HCT116 (cell line): ENCODE results near the gene NAP1L1. TPM values are rescaled to one million over a fixed set of nuclear protein-coding genes. Genes with fewer than 3 reads are reported as not detected.

Source experiments
- ATAC-seq: fragments of 200-7000 bp; cut with Tn5 transposase; 2 replicates; pipeline ENCODE4 v1.9.1; 2020; ENCODE audit warnings: mild to moderate bottlenecking, moderate library complexity
- BruUV-seq: library from RNA; stranded (reverse); fragments of 400-500 nt; replicated peaks from 2 replicates; lab custom pipeline; 2021; lab: Mats Ljungman, UMichigan
- CTCF ChIA-PET: fragments of 300-600 bp; sonication (Branson Sonifier 250); formaldehyde crosslinking; loops from one replicate; lab custom pipeline; 2021; ENCODE audit warnings: antibody characterized with exemption; lab: Charles Lee
- POLR2A ChIA-PET: fragments of 300-600, 350-600 bp; sonication (Branson Sonifier 250); formaldehyde crosslinking; loops from one replicate; lab custom pipeline; 2021; ENCODE audit warnings: antibody characterized with exemption; lab: Charles Lee
- RAD21 ChIA-PET, 2 experiments: fragments of 300-600 bp; sonication (Branson Sonifier 250); formaldehyde crosslinking; loops; one replicate each; lab custom pipeline; 2023; ENCODE audit warnings: low total read pairs in 2 of 2; ENCODE audit not compliant: uncharacterized antibody in 2 of 2, unreplicated experiment in 2 of 2, low non-redundant PET in 1 of 2; lab: Charles Lee
- DNase-seq: peaks from one replicate; pipeline ENCODE4 v3.0.0-alpha.2; 2010; ENCODE audit warnings: low read depth, low spot score
- H2AFZ ChIP-seq: fragments of 200-600 bp; shearing (Covaris generic), sonication (generic); 2 replicates; pipeline ENCODE4 v1.6.1; 2017; ENCODE audit warnings: low read depth, mixed run types, mixed read lengths, antibody characterized with exemption, low read length; ENCODE audit not compliant: poor library complexity, severe bottlenecking
- H3K27ac ChIP-seq: 2 replicates; pipeline ENCODE4 v1.5.1; 2012; ENCODE audit warnings: low read depth, low read length
- H3K27me3 ChIP-seq: fragments of 200-600 bp; sonication (generic); 2 replicates; pipeline ENCODE4 v1.6.1; 2016; ENCODE audit warnings: mixed run types, low read length, mixed read lengths; ENCODE audit not compliant: insufficient read depth
- H3K36me3 ChIP-seq, 2 experiments: fragments of 200-500 bp in 1 of 2; fragments of 200-600 bp in 1 of 2; sonication (Bioruptor generic) in 1 of 2; sonication (generic) in 1 of 2; 2 replicates each; pipeline versions ENCODE4 v1.5.1 to v1.6.1; 2014 to 2016; ENCODE audit warnings: low read length in 2 of 2, inconsistent platforms in 1 of 2, mixed read lengths in 1 of 2, mixed run types in 1 of 2; ENCODE audit not compliant: insufficient read depth in 2 of 2, control insufficient read depth in 1 of 2
- H3K4me1 ChIP-seq, 2 experiments: fragments of 200-600 bp in 1 of 2; sonication (generic) in 1 of 2; 2 replicates each; pipeline versions ENCODE4 v1.5.1 to v1.6.1; 2012 to 2017; ENCODE audit warnings: low read length in 2 of 2, inconsistent platforms in 1 of 2, mild to moderate bottlenecking in 1 of 2, mixed read lengths in 1 of 2, mixed run types in 1 of 2, moderate library complexity in 1 of 2; ENCODE audit not compliant: insufficient read depth in 2 of 2, control insufficient read depth in 1 of 2
- H3K4me2 ChIP-seq: fragments of 200-600 bp; sonication (generic); 2 replicates; pipeline ENCODE4 v1.6.1; 2017; ENCODE audit warnings: mixed run types, low read length, mixed read lengths
- H3K4me3 ChIP-seq, 2 experiments: fragments of 200-600 bp in 1 of 2; sonication (generic) in 1 of 2; replicated peaks in 1 of 2; 2 replicates each; pipeline ENCODE4 v1.5.1; 2011 to 2016; ENCODE audit warnings: low read length in 2 of 2, control low read depth in 1 of 2, low read depth in 1 of 2, mild to moderate bottlenecking in 1 of 2, mixed read lengths in 1 of 2, mixed run types in 1 of 2
- H3K79me2 ChIP-seq: fragments of 200-600 bp; sonication (generic); 2 replicates; pipeline ENCODE4 v1.6.1; 2017; ENCODE audit warnings: mild to moderate bottlenecking, mixed run types, low read length, moderate library complexity, mixed read lengths; ENCODE audit not compliant: insufficient read depth
- H3K9ac ChIP-seq: fragments of 200-600 bp; sonication (generic); 2 replicates; pipeline ENCODE4 v1.6.1; 2016; ENCODE audit warnings: low read length, mixed read lengths
- H3K9me2 ChIP-seq: fragments of 200-600 bp; sonication (generic), shearing (Covaris generic); 2 replicates; pipeline ENCODE4 v1.6.1; 2017; ENCODE audit warnings: mixed run types, mild to moderate bottlenecking, moderate library complexity; ENCODE audit not compliant: insufficient read depth
- H3K9me3 ChIP-seq, 2 experiments: fragments of 200-500 bp in 1 of 2; fragments of 200-600 bp in 1 of 2; sonication (Bioruptor generic) in 1 of 2; sonication (generic) in 1 of 2; 2 replicates each; pipeline ENCODE4 v1.6.1; 2014 to 2017; ENCODE audit warnings: low read length in 2 of 2, mixed read lengths in 2 of 2, inconsistent platforms in 1 of 2, low read depth in 1 of 2, mild to moderate bottlenecking in 1 of 2, mixed run types in 1 of 2, moderate library complexity in 1 of 2; ENCODE audit not compliant: control insufficient read depth in 1 of 2, insufficient read depth in 1 of 2
- H4K20me1 ChIP-seq: fragments of 200-600 bp; sonication (generic), shearing (Covaris generic); 2 replicates; pipeline ENCODE4 v1.6.1; 2017; ENCODE audit warnings: mixed run types, mild to moderate bottlenecking, moderate library complexity; ENCODE audit not compliant: insufficient read depth
- ATF3 ChIP-seq: IDR thresholded peaks from 2 replicates; pipeline ENCODE4 v1.6.1; 2012
- CBX3 ChIP-seq: IDR thresholded peaks from 2 replicates; pipeline ENCODE4 v1.6.1; 2012; ENCODE audit warnings: low read depth
- CEBPB ChIP-seq: IDR thresholded peaks from 2 replicates; pipeline ENCODE4 v1.6.1; 2012; ENCODE audit warnings: low read depth
- CTCF ChIP-seq, 3 experiments: fragments of 200-600 bp in 1 of 3; sonication (generic) in 1 of 3; IDR thresholded peaks in 2 of 3; conservative IDR thresholded peaks in 1 of 3; 2 replicates each; pipeline ENCODE4 v1.5.1; 2012 to 2017; ENCODE audit warnings: low read depth in 2 of 3, low read length in 2 of 3, antibody characterized with exemption in 1 of 3, borderline replicate concordance in 1 of 3, control low read depth in 1 of 3, mild to moderate bottlenecking in 1 of 3, mixed read lengths in 1 of 3, mixed run types in 1 of 3, moderate library complexity in 1 of 3; ENCODE audit not compliant: insufficient read depth in 1 of 3
- EGR1 ChIP-seq: IDR thresholded peaks from 2 replicates; pipeline ENCODE4 v1.6.1; 2012; ENCODE audit warnings: low read depth
- ELF1 ChIP-seq: IDR thresholded peaks from 2 replicates; pipeline ENCODE4 v1.6.1; 2012; ENCODE audit warnings: low read depth, borderline replicate concordance
- EZH2 ChIP-seq: fragments of 200-600 bp; sonication (generic); IDR thresholded peaks from 2 replicates; pipeline ENCODE4 v1.6.1; 2017; ENCODE audit warnings: antibody characterized with exemption, mixed run types
- EZH2phosphoT487 ChIP-seq: fragments of 200-600 bp; IDR thresholded peaks from 2 replicates; pipeline ENCODE4 v1.6.1; 2018; ENCODE audit warnings: antibody characterized with exemption, borderline replicate concordance
- FOSL1 ChIP-seq: IDR thresholded peaks from 2 replicates; pipeline ENCODE4 v1.6.1; 2012; ENCODE audit warnings: low read depth
- MAX ChIP-seq: IDR thresholded peaks from 2 replicates; pipeline ENCODE4 v1.6.1; 2012
- POLR2A ChIP-seq: IDR thresholded peaks from 2 replicates; pipeline ENCODE4 v1.7.0; 2011; ENCODE audit warnings: borderline replicate concordance; ENCODE audit not compliant: insufficient read depth, insufficient read length; ENCODE audit errors: extremely low read depth
- SIN3A ChIP-seq: IDR thresholded peaks from 2 replicates; pipeline ENCODE4 v1.6.1; 2012; ENCODE audit warnings: low read depth
- SRF ChIP-seq: IDR thresholded peaks from 2 replicates; pipeline ENCODE4 v1.6.1; 2012; ENCODE audit warnings: low read depth
- TCF7L2 ChIP-seq: IDR thresholded peaks from 2 replicates; pipeline ENCODE4 v1.7.0; 2011; ENCODE audit warnings: borderline replicate concordance, inconsistent platforms; ENCODE audit not compliant: insufficient read depth, insufficient read length; ENCODE audit errors: extremely low read depth
- YY1 ChIP-seq: IDR thresholded peaks from 2 replicates; pipeline ENCODE4 v1.6.1; 2011; ENCODE audit warnings: low read length, low read depth, moderate library complexity, mild to moderate bottlenecking; ENCODE audit not compliant: insufficient replicate concordance; ENCODE audit errors: extremely low read depth
- ZFX ChIP-seq: fragments of 450-650 bp; IDR thresholded peaks from 2 replicates; pipeline ENCODE4 v1.6.1; 2017
- intact Hi-C: fragments of 100-400 bp; cut with micrococcal nuclease; formaldehyde crosslinking; loops from 2 replicates; pipeline ENCODE4 v1.10.0; 2022
- total RNA-seq: library from RNA; stranded (reverse); gene quantifications from one replicate; pipeline ENCODE4 v1.2.1, GENCODE V29; 2021; ENCODE audit not compliant: unreplicated experiment

Gene NAP1L1
- total RNA-seq, 1 experiment from 2014 or later = 531 TPM

- RAD21 ChIA-PET = interaction anchor here in 1 of 2 experiments (0.7 kb wide), 1 partner anchor 219 kb away, joined by 3 read pairs; no protein-coding TSS in a partner anchor
- intact Hi-C loops = no loop called here
- CTCF ChIA-PET = no interaction called here
- H3K9ac ChIP-seq = no peak overlapping the region
- H3K79me2 ChIP-seq = no peaks in the 10 kb centered on the region
- ATAC-seq (no peak), DNase-seq (no peak)
- TF ChIP-seq EZH2phosphoT487 (no peak), ZFX (no peak), CEBPB (no peak), ELF1 (no peak), MAX (no peak), ATF3 (no peak), EGR1 (no peak), SRF (no peak), EZH2 (no peak), TCF7L2 (no peak), POLR2A (no peak)
- no peaks in the 10 kb centered on the region for H3K36me3 ChIP-seq
- H3K4me3 ChIP-seq = no peak overlapping the region
- no peaks in the 10 kb centered on the region for H3K27me3 ChIP-seq
- no peak overlapping the region for H3K27ac ChIP-seq
- no TSS peak for BruUV-seq
- POLR2A ChIA-PET = no interaction called here
- H4K20me1 ChIP-seq = no peaks in the 10 kb centered on the region
- no peaks in the 10 kb centered on the region for H3K4me1 ChIP-seq
- H2AFZ ChIP-seq = no peak overlapping the region
- no peak overlapping the region for H3K4me2 ChIP-seq
- no peaks in the 10 kb centered on the region for H3K9me3 ChIP-seq
- H3K9me2 ChIP-seq = no peaks in the 10 kb centered on the region
Measured at GRCh38 chr12:76111209-76111749, 26.8 kb upstream of the NAP1L1 start.

GRCh38 chr12:76109879-76110278, 25.4 kb upstream of the NAP1L1 start:
- no TSS peak for BruUV-seq
- Histone ChIP-seq H3K27me3 (no peaks in the 10 kb centered on the region), H3K9me3 (no peaks in the 10 kb centered on the region), H4K20me1 (no peaks in the 10 kb centered on the region), H3K36me3 (no peaks in the 10 kb centered on the region), H3K9me2 (no peaks in the 10 kb centered on the region), H3K4me1 (peaks cover 0 to 4% of the 10 kb centered on the region in 2 experiments; a peak in 1 of 4 replicates), H3K4me2 (no peak overlapping the region), H3K27ac (no peak overlapping the region), H3K4me3 (no peak overlapping the region), H3K9ac (no peak overlapping the region), H2AFZ (no peak overlapping the region), H3K79me2 (no peaks in the 10 kb centered on the region)
- ChIA-PET RAD21 (no interaction called here), POLR2A (no interaction called here), CTCF (no interaction called here)
- intact Hi-C loops = no loop called here
- no peak for DNase-seq
- ATAC-seq = no peak
- TF ChIP-seq SRF (no peak), SIN3A (no peak), MAX (no peak), EZH2 (no peak), EGR1 (no peak), CTCF (IDR thresholded peaks at IDR 0.05 in 2 of 3, conservative IDR thresholded peaks at IDR 0.05 in 1 of 3; ENCODE audit: borderline replicate concordance in 1 of 3, insufficient read depth in 1 of 3, low read depth in 2 of 3, low read length in 2 of 3) (no peak), FOSL1 (no peak), EZH2phosphoT487 (no peak), ATF3 (no peak), POLR2A (no peak), YY1 (no peak), CBX3 (no peak)
